IMR-90 (cell line): Measurements from ENCODE around the gene COMMD1. TPM values are rescaled to one million over a fixed set of nuclear protein-coding genes. Genes with fewer than 3 reads are reported as not detected.

ENCODE experiments used
- ATAC-seq: fragments of 200-7000 bp; cut with Tn5 transposase; 2 replicates; pipeline ENCODE4 v1.9.1; 2020; ENCODE audit warnings: low read depth, mild to moderate bottlenecking, moderate library complexity
- BruUV-seq: library from RNA; stranded (reverse); fragments of 400-500 nt; replicated peaks from 2 replicates; lab custom pipeline; 2021; lab: Mats Ljungman, UMichigan
- CTCF ChIA-PET: fragments of 300-600 bp; formaldehyde crosslinking; extraction: SDS; loops from one replicate; lab custom pipeline; 2021; ENCODE audit warnings: antibody characterized with exemption; lab: Yijun Ruan, JAX
- POLR2A ChIA-PET: fragments of 300-600 bp; sonication (Branson Sonifier 250); formaldehyde crosslinking; loops from one replicate; lab custom pipeline; 2022; ENCODE audit warnings: antibody characterized with exemption; ENCODE audit not compliant: unreplicated experiment; lab: Charles Lee
- DNase-seq: peaks from one replicate; pipeline ENCODE4 v3.0.0; 2013
- H2AFZ ChIP-seq: replicated peaks from 2 replicates; pipeline ENCODE3; 2013; ENCODE audit warnings: low read length, mild to moderate bottlenecking; ENCODE audit not compliant: poor library complexity
- H2AK5ac ChIP-seq: 2 replicates; pipeline ENCODE4 v1.6.1; 2013; ENCODE audit warnings: low read depth, low read length, inconsistent platforms
- H2AK9ac ChIP-seq: replicated peaks from 2 replicates; pipeline ENCODE3; 2013; ENCODE audit warnings: mild to moderate bottlenecking, low read depth, low read length, moderate library complexity; ENCODE audit not compliant: poor library complexity
- H2BK120ac ChIP-seq: 2 replicates; pipeline ENCODE4 v1.6.1; 2013; ENCODE audit warnings: low read depth, low read length, inconsistent platforms
- H2BK15ac ChIP-seq: 3 replicates; pipeline ENCODE4 v1.6.1; 2013; ENCODE audit warnings: low read depth, low read length, inconsistent platforms
- H2BK20ac ChIP-seq: 2 replicates; pipeline ENCODE4 v1.6.1; 2013; ENCODE audit warnings: low read depth, mild to moderate bottlenecking, inconsistent platforms, low read length, moderate library complexity
- H2BK5ac ChIP-seq: 2 replicates; pipeline ENCODE4 v1.6.1; 2013; ENCODE audit warnings: mild to moderate bottlenecking, low read depth, low read length, inconsistent platforms; ENCODE audit not compliant: poor library complexity, severe bottlenecking
- H3K14ac ChIP-seq: replicated peaks from 2 replicates; pipeline ENCODE4 v1.6.1; 2013; ENCODE audit warnings: low read depth, low read length, inconsistent platforms
- H3K18ac ChIP-seq: 2 replicates; pipeline ENCODE4 v1.6.1; 2013; ENCODE audit warnings: low read depth, low read length, control low read depth
- H3K23ac ChIP-seq: 2 replicates; pipeline ENCODE4 v1.6.1; 2013; ENCODE audit warnings: low read depth, low read length, inconsistent platforms
- H3K27ac ChIP-seq: 2 replicates; pipeline ENCODE4 v1.5.1; 2013; ENCODE audit warnings: mild to moderate bottlenecking, control low read depth, low read length; ENCODE audit not compliant: insufficient read depth
- H3K27me3 ChIP-seq: 2 replicates; pipeline ENCODE4 v1.6.1; 2013; ENCODE audit warnings: low read length; ENCODE audit not compliant: control insufficient read depth, insufficient read depth
- H3K36me3 ChIP-seq: 2 replicates; pipeline ENCODE4 v1.6.1; 2013; ENCODE audit warnings: low read length, mixed read lengths; ENCODE audit not compliant: control insufficient read depth, insufficient read depth
- H3K4ac ChIP-seq: 2 replicates; pipeline ENCODE4 v1.6.1; 2013; ENCODE audit warnings: low read depth, low read length, inconsistent platforms
- H3K4me1 ChIP-seq: 2 replicates; pipeline ENCODE4 v1.6.1; 2013; ENCODE audit warnings: low read length, mixed read lengths; ENCODE audit not compliant: control insufficient read depth, insufficient read depth
- H3K4me2 ChIP-seq: 2 replicates; pipeline ENCODE4 v1.6.1; 2013; ENCODE audit warnings: low read depth, mild to moderate bottlenecking, control low read depth, low read length, moderate library complexity
- H3K4me3 ChIP-seq: 2 replicates; pipeline ENCODE4 v1.5.1; 2013; ENCODE audit warnings: low read depth, mild to moderate bottlenecking, control low read depth, low read length, moderate library complexity; ENCODE audit not compliant: insufficient read depth
- H3K56ac ChIP-seq: 2 replicates; pipeline ENCODE4 v1.6.1; 2013; ENCODE audit warnings: low read length, inconsistent platforms; ENCODE audit not compliant: insufficient read depth; ENCODE audit errors: extremely low read depth
- H3K79me1 ChIP-seq, 2 experiments: 2 replicates each; pipeline ENCODE4 v1.6.1; 2013; ENCODE audit warnings: low read length in 2 of 2, inconsistent platforms in 1 of 2, low read depth in 1 of 2
- H3K9ac ChIP-seq: 2 replicates; pipeline ENCODE4 v1.6.1; 2013; ENCODE audit warnings: low read depth, low read length, control low read depth
- H3K9me1 ChIP-seq: 2 replicates; pipeline ENCODE4 v1.6.1; 2013; ENCODE audit warnings: low read length, inconsistent platforms; ENCODE audit not compliant: insufficient read depth
- H3K9me3 ChIP-seq: 2 replicates; pipeline ENCODE4 v1.6.1; 2013; ENCODE audit warnings: low read length; ENCODE audit not compliant: control insufficient read depth, insufficient read depth
- H4K20me1 ChIP-seq: 2 replicates; pipeline ENCODE4 v1.6.1; 2013; ENCODE audit warnings: low read length, inconsistent platforms; ENCODE audit not compliant: insufficient read depth
- H4K5ac ChIP-seq: 2 replicates; pipeline ENCODE4 v1.6.1; 2013; ENCODE audit warnings: mild to moderate bottlenecking, low read depth, low read length, control low read depth
- H4K8ac ChIP-seq, 2 experiments: 2 replicates each; pipeline ENCODE4 v1.6.1; 2013; ENCODE audit warnings: low read depth in 2 of 2, low read length in 2 of 2, control low read depth in 1 of 2, inconsistent platforms in 1 of 2
- H4K91ac ChIP-seq: 2 replicates; pipeline ENCODE4 v1.6.1; 2013; ENCODE audit warnings: low read depth, low read length, inconsistent platforms; ENCODE audit not compliant: insufficient read depth
- CHD1 ChIP-seq: IDR thresholded peaks from 2 replicates; pipeline ENCODE4 v1.6.1; 2012; ENCODE audit warnings: low read depth, low read length, improper control_type of control experiment
- ELK1 ChIP-seq: fragments of 150-350 bp; IDR thresholded peaks from 2 replicates; pipeline ENCODE4 v1.6.1; 2016; ENCODE audit warnings: low read depth, mild to moderate bottlenecking, low read length, moderate library complexity, borderline replicate concordance
- FOS ChIP-seq: fragments of 150-350 bp; IDR thresholded peaks from 2 replicates; pipeline ENCODE4 v1.6.1; 2016; ENCODE audit warnings: low read depth, low read length
- MAFK ChIP-seq: IDR thresholded peaks from 2 replicates; pipeline ENCODE4 v1.6.1; 2012; ENCODE audit warnings: low read depth, low read length, improper control_type of control experiment
- MAZ ChIP-seq: IDR thresholded peaks from 2 replicates; pipeline ENCODE4 v1.6.1; 2012; ENCODE audit warnings: low read depth, mild to moderate bottlenecking, low read length, improper control_type of control experiment, moderate library complexity, borderline replicate concordance
- NFE2L2 ChIP-seq: fragments of 150-350 bp; IDR thresholded peaks from 2 replicates; pipeline ENCODE4 v1.6.1; 2016; ENCODE audit warnings: low read depth, mild to moderate bottlenecking, low read length
- RAD21 ChIP-seq: IDR thresholded peaks from 2 replicates; pipeline ENCODE4 v1.6.1; 2012; ENCODE audit warnings: low read length, improper control_type of control experiment
- RFX5 ChIP-seq: IDR thresholded peaks from 2 replicates; pipeline ENCODE4 v1.8.0; 2012; ENCODE audit warnings: low read depth, mild to moderate bottlenecking, low read length, moderate library complexity
- SMC3 ChIP-seq: fragments of 150-350 bp; IDR thresholded peaks from 2 replicates; pipeline ENCODE4 v1.6.1; 2016; ENCODE audit warnings: low read depth, mild to moderate bottlenecking, antibody characterized with exemption, low read length, moderate library complexity
- whole genome bisulfite sequencing, 2 experiments: methylation state at CpG; one replicate each; pipeline versions ENCODE4 v1.1.5 to v1.1.7; 2013; ENCODE audit warnings: missing lambda C conversion rate in 2 of 2; ENCODE audit not compliant: insufficient read length in 1 of 2; ENCODE audit errors: extremely low coverage in 2 of 2; 5-methylcytosine and 5-hydroxymethylcytosine counted together
- dilution Hi-C: fragments of 300-500 bp; cut with HindIII; formaldehyde crosslinking; loops from one replicate; pipeline ENCODE4 v1.14.3; 2018; ENCODE audit warnings: low sequenced_read_pairs; ENCODE audit not compliant: unreplicated experiment
- in situ Hi-C: fragments of 300-500 bp; cut with MboI; formaldehyde crosslinking; loops from 3 replicates; pipeline ENCODE4 v1.14.3; 2019; ENCODE audit warnings: low sequenced_read_pairs, inconsistent platforms, mixed read lengths
- intact Hi-C: fragments of 100-400 bp; cut with micrococcal nuclease; formaldehyde crosslinking; loops from 2 replicates; pipeline ENCODE4 v1.10.0; 2022
- polyA plus RNA-seq, 3 experiments: library from polyadenylated mRNA; depleted of rRNA; stranded (reverse); fragments of >200 nt; gene quantifications; 2 replicates each; pipeline ENCODE4 v1.2.3, GENCODE V29; 2012; ENCODE audit warnings: low replicate concordance in 1 of 3
- total RNA-seq: library from RNA; depleted of rRNA; stranded (reverse); fragments of >200 nt; gene quantifications from 2 replicates; pipeline ENCODE4 v1.2.3, GENCODE V29; 2012

COMMD1 gene
- total and polyA plus RNA-seq, 2 of the 4 experiments (the other 2 are of a cell fraction), result 42.8 to 60.4 TPM

- no peak overlapping the region for H2BK15ac ChIP-seq
- no TSS peak for BruUV-seq
- no peak overlapping the region for H2AK5ac ChIP-seq
- intact Hi-C loops, result no loop called here
- no peak overlapping the region for H3K27ac ChIP-seq
- H3K56ac ChIP-seq, result no peak overlapping the region
- no peak overlapping the region for H2BK20ac ChIP-seq
- H3K23ac ChIP-seq, result no peak overlapping the region
- H3K4me1 ChIP-seq, result no peaks in the 10 kb centered on the region
- ATAC-seq, result no peak
- H3K4me3 ChIP-seq, result no peak overlapping the region
- no peak overlapping the region for H2AK9ac ChIP-seq
- in situ Hi-C loops, result no loop called here
- no peaks in the 10 kb centered on the region for H3K9me1 ChIP-seq
- ChIA-PET POLR2A (no interaction called here), CTCF (interaction anchor here (0.6 kb wide), 1 partner anchor 9 kb away, joined by 3 read pairs; no protein-coding TSS in a partner anchor)
- WGBS, 2 experiments, result 100% methylated on average over 1 of the region's 3 CpGs; no CpG with 5 or more reads in 1 of the 2 experiments
- no peaks in the 10 kb centered on the region for H4K20me1 ChIP-seq
- dilution Hi-C loops, result no loop called here
- no peak overlapping the region for H4K91ac ChIP-seq
- no peak overlapping the region for H2AFZ ChIP-seq
- H3K4ac ChIP-seq, result no peak overlapping the region
- H3K27me3 ChIP-seq, result no peaks in the 10 kb centered on the region
- H4K5ac ChIP-seq, result no peak overlapping the region
- H2BK120ac ChIP-seq, result no peak overlapping the region
- H3K9me3 ChIP-seq, result no peaks in the 10 kb centered on the region
- no peak overlapping the region for H3K14ac ChIP-seq
- no peak overlapping the region for H4K8ac ChIP-seq
- no peak overlapping the region for H3K18ac ChIP-seq
- TF ChIP-seq FOS (no peak), MAFK (no peak), CHD1 (no peak), NFE2L2 (no peak), RAD21 (no peak), ELK1 (no peak), MAZ (no peak), RFX5 (no peak), SMC3 (no peak)
- H3K79me1 ChIP-seq, result no peaks in the 10 kb centered on the region
- DNase-seq, result no peak
- no peak overlapping the region for H3K9ac ChIP-seq
- H2BK5ac ChIP-seq, result no peak overlapping the region
- no peak overlapping the region for H3K4me2 ChIP-seq
- H3K36me3 ChIP-seq, result no peaks in the 10 kb centered on the region
These were observed 150.4 kb downstream of the COMMD1 start for GRCh38 chr2:62055724-62056336.
